ENCODE measurements around the gene CXorf58. TPM values are rescaled to one million over a fixed set of nuclear protein-coding genes. Genes with fewer than 3 reads are reported as not detected.
A peak's percentile ranks its signal among the peaks of the same experiment; 100 is the strongest.

Gene CXorf58
- total and polyA plus RNA-seq, 9 of the 15 experiments (the other 6 are each of a cell fraction or from before 2014, with no cell fraction given): 0.10 to 0.27 (median 0.16) TPM; not detected in 3

GRCh38 chrX:23879380-23880090, 28.3 kb upstream of the CXorf58 start (continued):
- TF ChIP-seq ZBTB49 (CRISPR knock-in tag; IDR thresholded peaks at IDR 0.05; ENCODE audit: borderline replicate concordance): no peak

- peaks cover 13 to 18% of the 10 kb centered on the region in 2 experiments for H3K4me1 ChIP-seq (replicated peaks in 1 of 2; ENCODE audit: control insufficient read depth in 2 of 2, insufficient read depth in 2 of 2, low read length in 2 of 2)
- no TSS peak for BruUV-seq (replicated peaks)
- H3K79me2 ChIP-seq (ENCODE audit: control insufficient read depth, insufficient read depth, low read length): peaks cover 10% of the 10 kb centered on the region
- H3K27ac ChIP-seq (ENCODE audit: extremely low read depth, low read depth, low read length): peak overlapping the region; percentile 85
- ChIA-PET CTCF (ENCODE audit: low intra/inter-chr PET ratio) (no interaction called here), POLR2A (interaction anchor here (1.1 to 1.6 kb wide), 2 partner anchors 99 to 103 kb away, joined by 3 to 6 read pairs; no protein-coding TSS in a partner anchor)
- 2% methylated on average over 9 of the region's 9 CpGs for WGBS (ENCODE audit: insufficient coverage, low coverage, missing lambda C conversion rate)
- H4K20me1 ChIP-seq (replicated peaks; ENCODE audit: control insufficient read depth, insufficient read depth, low read length): no peaks in the 10 kb centered on the region
- intact Hi-C loops (cut with micrococcal nuclease): loop anchor here (5.0 kb wide), 1 partner anchor 102 kb away; the partner anchor contains the start of gene SAT1
- no peaks in the 10 kb centered on the region for H3K27me3 ChIP-seq (ENCODE audit: control insufficient read depth in 2 of 2, insufficient read depth in 2 of 2, low read length in 2 of 2)
- peaks cover under 1% of the 10 kb centered on the region; the same call in 2 of the 3 replicates for H3K36me3 ChIP-seq (ENCODE audit: control insufficient read depth, insufficient read depth, low read length)
- H2AFZ ChIP-seq (ENCODE audit: low read depth, low read length): peak overlapping the region; percentile 88
- H3K9me3 ChIP-seq (replicated peaks; ENCODE audit: control insufficient read depth, insufficient read depth, low read depth, low read length): no peaks in the 10 kb centered on the region
- H3K9ac ChIP-seq (ENCODE audit: insufficient read depth in 1 of 2, low read depth in 2 of 2, low read length in 2 of 2): peak overlapping the region; percentile 70 to 81; a peak in 3 of 4 replicates
- in situ Hi-C loops (cut with MboI): no loop called here
- H3K9me1 ChIP-seq (ENCODE audit: control insufficient read depth, insufficient read depth, low read length): no peaks in the 10 kb centered on the region
- FAIRE-seq: peak; percentile 90
- peak; percentile 88 for ATAC-seq
- H3K4me3 ChIP-seq: no peak overlapping the region
- peak overlapping the region; percentile 66 for H3K4me2 ChIP-seq (ENCODE audit: insufficient read depth, low read length)
- peak; percentile 29 to 74 (median 52) for DNase-seq (ENCODE audit: extremely low read depth in 1 of 4, low spot score in 3 of 4)
- TF ChIP-seq MYNN (IDR thresholded peaks at IDR 0.05) (peak; percentile 63; the same call in 1 of the 2 replicates), MYNN (CRISPR knock-in tag; IDR thresholded peaks at IDR 0.05) (no peak), ATF7 (IDR thresholded peaks at IDR 0.05) (no peak), TRIM25 (IDR thresholded peaks at IDR 0.05; ENCODE audit: borderline replicate concordance) (no peak), RBM15 (IDR thresholded peaks at IDR 0.05; ENCODE audit: insufficient read depth, low read length) (no peak), HSF4 (CRISPR knock-in tag; IDR thresholded peaks at IDR 0.05; ENCODE audit: borderline replicate concordance) (no peak), SPI1 (IDR thresholded peaks at IDR 0.05; ENCODE audit: borderline replicate concordance, low read depth, low read length) (no peak), NONO (IDR thresholded peaks at IDR 0.05; ENCODE audit: low read depth in 2 of 2, low read length in 1 of 2) (no peak), HDGF (IDR thresholded peaks at IDR 0.05) (0 out of 2 replicates have a peak, but pooled peaks have one; percentile 22), PHB2 (IDR thresholded peaks at IDR 0.05; ENCODE audit: low read depth) (no peak), ZNF253 (CRISPR knock-in tag; conservative IDR thresholded peaks at IDR 0.05) (no peak), ZNF589 (CRISPR knock-in tag; IDR thresholded peaks at IDR 0.05; ENCODE audit: low read depth) (peak; percentile 75; the same call in 1 of the 2 replicates), RBM17 (IDR thresholded peaks at IDR 0.05; ENCODE audit: borderline replicate concordance, low read depth, low read length) (no peak), PRPF4 (IDR thresholded peaks at IDR 0.05; ENCODE audit: insufficient read depth, low read depth, low read length, poor library complexity, severe bottlenecking) (no peak), RB1 (IDR thresholded peaks at IDR 0.05; ENCODE audit: low read depth) (no peak)
Observed at GRCh38 chrX:23883737-23884354, 24.0 kb upstream of the CXorf58 start.
